OCI-LY1 (cell line): ENCODE measurements around the gene IDE.

Source experiments
- CTCF ChIP-seq: fragments of 200-600 bp; sonication (generic), shearing (Covaris generic); IDR thresholded peaks from 2 replicates; pipeline ENCODE4 v1.5.1; 2017; ENCODE audit warnings: mild to moderate bottlenecking, antibody characterized with exemption, low read length, moderate library complexity, mixed read lengths
- EZH2 ChIP-seq: fragments of 200-600 bp; sonication (generic), shearing (Covaris generic); IDR thresholded peaks from 2 replicates; pipeline ENCODE4 v1.8.0; 2017; ENCODE audit warnings: borderline replicate concordance, mixed run types, mild to moderate bottlenecking, antibody characterized with exemption, low read length, moderate library complexity, mixed read lengths

DNA sequence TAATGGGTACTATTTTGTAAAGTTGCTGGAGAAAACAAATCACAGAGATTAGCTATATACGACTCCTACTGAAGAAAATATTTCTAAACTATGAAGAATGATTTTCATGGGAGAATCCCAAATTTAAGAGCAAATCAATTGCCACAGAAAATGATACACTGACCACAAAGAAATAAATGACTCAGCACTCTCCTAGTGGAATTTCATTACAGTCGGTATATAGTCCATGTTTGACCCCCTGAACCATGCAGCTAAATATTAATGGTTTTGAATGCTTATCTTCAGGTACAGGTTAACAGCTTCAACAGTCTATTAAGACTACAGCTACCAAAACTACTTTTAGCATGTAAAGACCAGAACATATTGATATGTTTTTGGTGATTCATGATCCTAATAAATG lies 65.0 kb downstream of the IDE start:
- TF ChIP-seq CTCF (no peak), EZH2 (no peak)
